Stimulated activated CD4-positive, alpha-beta T cell treated with anti-CD3 and anti-CD28 coated beads, Interleukin-15, amount 100 ng/mL, for 1 hour (primary cell): ENCODE results near the gene TCF4.

ENCODE experiments used
- DNase-seq, 2 donors: peaks; one replicate each; pipeline ENCODE4 v3.0.0-alpha.2; 2020; ENCODE audit warnings: low read depth in 1 of 2, low spot score in 1 of 2

Gene TCF4

GRCh38 chr18:55302167-55302833 lies 285.7 kb downstream of the TCF4 start:
- no peak for DNase-seq

GRCh38 chr18:55301824-55302166 lies 286.2 kb downstream of the TCF4 start:
- no peak for DNase-seq

- DNase-seq: no peak
These were observed 287.0 kb downstream of the TCF4 start for GRCh38 chr18:55300936-55301531.

- no peak for DNase-seq
These were observed 287.5 kb downstream of the TCF4 start for GRCh38 chr18:55300421-55300935.

- no peak for DNase-seq
These were observed 291.2 kb downstream of the TCF4 start for GRCh38 chr18:55296778-55297177.

- no peak for DNase-seq
These were observed 291.9 kb downstream of the TCF4 start for GRCh38 chr18:55296115-55296514.

- no peak for DNase-seq
These were observed 297.1 kb downstream of the TCF4 start for GRCh38 chr18:55290898-55291297.

- DNase-seq: no peak
These were observed 298.2 kb downstream of the TCF4 start for GRCh38 chr18:55289775-55290174.

GRCh38 chr18:55289048-55289447 lies 298.9 kb downstream of the TCF4 start:
- DNase-seq: no peak

GRCh38 chr18:55287935-55288868 lies 299.8 kb downstream of the TCF4 start:
- DNase-seq: no peak

- DNase-seq: no peak
These were observed 300.7 kb downstream of the TCF4 start for GRCh38 chr18:55287149-55287806.

GRCh38 chr18:55286257-55286825 lies 301.7 kb downstream of the TCF4 start:
- no peak for DNase-seq

GRCh38 chr18:55284614-55285013 lies 303.4 kb downstream of the TCF4 start:
- DNase-seq: no peak

- DNase-seq: no peak
These were observed 304.7 kb downstream of the TCF4 start for GRCh38 chr18:55283309-55283708.

GRCh38 chr18:55280503-55280902 lies 307.5 kb downstream of the TCF4 start:
- DNase-seq: no peak

- DNase-seq: no peak
These were observed 312.7 kb downstream of the TCF4 start for GRCh38 chr18:55275039-55275901.

- DNase-seq: no peak
These were observed 315.3 kb downstream of the TCF4 start for GRCh38 chr18:55272510-55273243.

GRCh38 chr18:55269622-55270021 lies 318.4 kb downstream of the TCF4 start:
- no peak for DNase-seq

GRCh38 chr18:55268628-55269275 lies 319.2 kb downstream of the TCF4 start:
- DNase-seq: no peak
